NCI-H2196 (cell line): Measurements from ENCODE around the gene PRXL2B.
A peak's percentile ranks its signal among the peaks of the same experiment; 100 is the strongest.
"Not testable (repeated sequence)": the region's sequence is repeated elsewhere in the genome, so short reads cannot be mapped to it uniquely, and the experiment has no call there.

ENCODE experiments used
- DNase-seq: peaks from one replicate; lab custom pipeline; 2025; ENCODE audit not compliant: unreplicated experiment; lab: John Stamatoyannopoulos, UW

Gene PRXL2B

GRCh38 chr1:2550309-2550861 is 36.2 kb upstream of the PRXL2B start:
- not testable (repeated sequence) for DNase-seq

DNA sequence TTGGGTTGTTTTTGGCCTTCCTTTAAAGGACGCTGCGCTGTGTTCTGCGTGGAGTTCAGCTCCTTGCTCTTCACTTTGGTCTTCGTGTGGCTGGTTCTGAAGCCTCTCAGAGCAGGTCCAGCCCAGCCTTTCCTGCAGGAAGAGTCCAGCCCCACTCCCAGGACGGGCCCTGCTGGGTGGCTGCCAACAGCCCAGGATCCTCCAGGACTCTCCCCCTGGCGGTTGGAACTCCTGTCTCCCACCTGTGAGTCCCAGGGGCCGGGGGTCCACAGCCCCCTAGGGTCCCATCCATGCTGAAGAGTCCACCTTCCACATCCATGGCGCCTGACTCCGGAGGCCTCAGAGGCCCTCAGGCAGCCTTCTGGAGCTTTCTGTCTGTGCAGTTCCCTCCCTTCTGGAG is 35.0 kb upstream of the PRXL2B start:
- not testable (repeated sequence) for DNase-seq

- no peak for DNase-seq
Measured at GRCh38 chr1:2552189-2552588, 34.4 kb upstream of the PRXL2B start.

DNA sequence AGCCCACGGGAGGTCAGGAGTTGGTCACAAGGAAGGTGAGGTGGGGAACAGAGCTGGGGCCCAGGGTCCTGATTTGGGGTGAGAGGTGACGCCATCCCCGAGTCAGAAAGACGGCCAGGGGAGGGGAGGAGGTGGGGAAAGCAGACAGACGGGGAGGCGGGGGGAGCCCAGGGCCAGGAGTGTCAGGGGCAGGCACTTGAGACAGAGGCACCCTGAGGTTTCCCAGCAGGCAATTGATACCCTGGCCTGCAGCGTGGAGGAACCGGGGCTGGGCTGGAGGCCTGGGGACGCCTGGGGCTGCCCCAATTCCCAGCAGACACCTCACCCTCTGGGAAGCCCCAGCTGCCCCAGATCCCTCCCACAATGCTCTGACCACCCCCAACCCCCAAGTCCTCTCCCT is 33.5 kb upstream of the PRXL2B start:
- DNase-seq, result not testable (repeated sequence)

- no peak for DNase-seq
Measured at GRCh38 chr1:2553871-2554620, 32.5 kb upstream of the PRXL2B start.

DNA sequence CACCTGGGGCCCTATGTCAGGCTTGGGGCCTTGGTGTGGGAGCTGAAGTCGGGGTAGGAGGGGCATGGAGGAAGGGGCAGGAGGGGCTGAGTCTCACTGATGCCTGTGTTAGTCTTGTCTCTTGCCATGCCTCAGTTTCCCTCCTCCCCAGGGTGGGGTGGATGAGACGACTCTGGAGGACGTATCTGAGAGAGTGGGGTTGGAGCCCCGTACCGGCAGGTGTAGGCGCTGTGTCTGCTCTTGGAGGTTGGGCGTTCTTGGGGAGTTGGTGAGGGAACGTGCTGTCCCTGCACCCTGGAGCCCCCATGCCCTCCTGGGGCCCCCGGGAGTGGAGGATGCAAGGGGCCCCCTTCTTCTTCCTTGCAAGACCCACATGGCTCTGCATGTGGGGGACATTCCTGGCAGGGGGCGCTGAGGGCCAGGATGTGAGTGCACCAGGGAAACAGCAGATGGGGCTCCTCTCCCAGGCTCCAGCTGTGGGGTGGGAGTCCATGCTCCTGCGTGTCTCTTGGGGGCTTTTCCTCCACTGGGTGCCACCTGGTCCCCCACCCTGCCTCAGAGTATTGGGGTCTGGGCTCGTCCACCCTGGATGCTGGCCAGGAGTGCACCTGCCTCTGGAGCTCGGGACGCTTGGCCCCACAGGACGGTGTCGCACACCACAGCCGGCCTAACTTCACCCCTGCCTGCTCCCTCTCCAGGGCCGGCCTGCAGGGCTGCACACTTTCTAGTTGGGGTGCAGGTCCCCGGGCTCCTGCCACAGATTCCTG is 31.8 kb upstream of the PRXL2B start:
- no peak for DNase-seq

DNA sequence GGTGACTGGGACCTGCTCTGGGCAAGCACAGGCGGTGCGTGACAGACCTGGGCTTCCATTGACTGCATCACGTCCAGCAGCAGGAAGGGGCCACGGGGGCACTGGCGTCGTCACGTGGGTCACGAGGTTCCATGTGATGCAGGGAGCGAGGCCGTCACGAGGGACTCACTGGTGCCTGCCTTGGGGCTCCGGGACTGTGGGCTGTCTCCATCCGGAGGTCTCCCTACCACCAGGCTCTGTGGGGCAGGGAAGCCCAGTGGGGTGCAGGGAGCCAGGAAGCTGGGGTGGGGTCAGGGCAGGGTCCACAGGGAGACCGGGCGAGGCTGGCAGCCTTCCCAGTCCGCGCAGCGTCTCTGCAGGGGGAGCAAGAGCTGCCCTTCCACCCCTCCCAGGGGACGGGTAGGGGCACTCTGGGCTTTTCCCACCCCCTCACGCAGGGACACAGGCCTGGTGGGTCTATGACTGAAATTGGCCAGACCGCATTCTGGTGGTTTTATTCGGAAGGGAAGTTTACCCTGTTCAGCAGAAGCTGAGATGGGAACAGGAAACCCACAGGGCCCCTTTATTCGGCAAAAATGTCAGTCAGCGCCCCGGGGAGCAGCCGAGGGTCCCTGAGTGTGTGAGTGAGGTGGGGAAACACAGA is 30.8 kb upstream of the PRXL2B start:
- DNase-seq, result peak; percentile 39

GRCh38 chr1:2556277-2556677 is 30.3 kb upstream of the PRXL2B start, which contains the start of gene TNFRSF14:
TSS of gene TNFRSF14 (plus strand) at chr1:2556371. CDS start at chr1:2556665, 294 bp downstream.
- DNase-seq, result peak; percentile 21

DNA sequence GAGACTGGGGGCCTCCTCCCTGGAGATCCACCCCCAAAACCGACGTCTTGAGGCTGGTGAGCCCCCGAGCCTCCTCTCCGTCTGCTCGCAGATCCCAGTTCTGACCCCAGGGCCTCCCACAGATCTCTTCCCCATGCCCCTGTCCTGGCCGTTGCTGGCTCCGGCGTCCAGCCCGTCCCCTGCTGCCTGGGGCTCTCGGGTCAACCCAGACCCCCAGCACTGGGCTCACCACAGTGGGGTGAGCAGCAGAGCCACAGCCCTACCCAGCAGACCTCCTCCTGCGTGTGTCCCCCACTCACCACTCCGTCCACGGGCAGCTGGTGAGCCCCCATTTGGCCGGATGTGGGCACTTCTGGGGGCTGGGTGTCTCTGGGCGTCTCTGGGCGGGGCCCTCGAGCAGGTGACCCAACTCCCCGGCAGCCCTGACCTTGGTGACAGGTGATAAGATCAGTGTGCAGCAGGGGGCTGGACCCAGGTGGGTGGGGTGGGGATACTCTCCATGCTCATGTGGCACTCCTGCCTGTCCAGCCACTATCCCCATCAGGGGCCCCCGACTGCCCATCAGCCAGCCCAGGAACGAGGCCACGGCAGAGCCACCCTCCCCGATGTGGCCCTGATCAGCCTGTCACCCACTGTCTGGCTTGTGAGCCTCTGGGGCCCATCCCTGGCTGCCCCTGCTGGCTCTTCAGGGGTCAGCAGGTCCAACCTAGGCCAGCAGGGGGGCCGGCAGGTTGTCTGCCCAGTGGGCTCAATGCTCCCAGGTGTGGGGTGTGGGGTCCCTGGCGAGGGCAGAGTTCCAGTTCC is 29.7 kb upstream of the PRXL2B start:
- DNase-seq, result no peak

DNA sequence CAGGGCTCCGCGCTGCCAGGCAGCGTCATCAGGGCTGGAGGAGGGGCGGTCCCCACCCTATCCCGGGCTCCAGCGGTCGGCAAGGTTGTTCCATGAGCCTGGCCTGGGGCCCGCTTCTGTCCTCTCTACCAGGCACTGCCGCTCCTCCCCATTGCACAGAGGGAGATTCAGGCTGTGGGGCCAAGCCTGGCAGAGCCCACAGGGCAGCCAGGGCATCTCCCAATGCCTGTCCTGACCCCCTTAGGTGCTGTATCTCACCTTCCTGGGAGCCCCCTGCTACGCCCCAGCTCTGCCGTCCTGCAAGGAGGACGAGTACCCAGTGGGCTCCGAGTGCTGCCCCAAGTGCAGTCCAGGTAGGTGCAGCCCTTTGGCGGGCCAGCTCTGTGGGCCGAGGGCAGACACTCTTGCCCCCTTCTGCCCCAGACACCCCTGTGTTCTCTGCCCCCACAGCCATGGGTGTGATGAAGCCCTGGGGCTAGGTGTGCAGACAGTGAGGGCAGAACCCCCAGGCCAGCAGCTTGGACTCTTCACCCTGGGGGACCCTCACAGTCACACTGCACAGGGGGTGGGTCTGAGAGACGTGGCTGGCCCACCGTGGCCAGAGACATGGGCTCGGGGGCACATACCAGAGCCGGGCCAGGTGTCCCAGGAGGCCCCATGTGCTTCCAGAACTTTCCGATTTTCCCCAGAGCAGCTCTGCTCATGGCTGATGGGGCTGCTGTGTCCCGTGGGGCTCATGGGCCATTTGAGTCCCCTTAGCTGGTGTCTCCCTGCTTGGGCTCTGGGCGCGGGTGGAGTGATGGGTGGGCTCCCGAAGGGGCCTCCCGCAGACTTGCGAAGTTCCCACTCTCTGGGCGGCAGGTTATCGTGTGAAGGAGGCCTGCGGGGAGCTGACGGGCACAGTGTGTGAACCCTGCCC is 28.8 kb upstream of the PRXL2B start:
- DNase-seq, result no peak

GRCh38 chr1:2558420-2558819 is 28.2 kb upstream of the PRXL2B start:
- no peak for DNase-seq

DNA sequence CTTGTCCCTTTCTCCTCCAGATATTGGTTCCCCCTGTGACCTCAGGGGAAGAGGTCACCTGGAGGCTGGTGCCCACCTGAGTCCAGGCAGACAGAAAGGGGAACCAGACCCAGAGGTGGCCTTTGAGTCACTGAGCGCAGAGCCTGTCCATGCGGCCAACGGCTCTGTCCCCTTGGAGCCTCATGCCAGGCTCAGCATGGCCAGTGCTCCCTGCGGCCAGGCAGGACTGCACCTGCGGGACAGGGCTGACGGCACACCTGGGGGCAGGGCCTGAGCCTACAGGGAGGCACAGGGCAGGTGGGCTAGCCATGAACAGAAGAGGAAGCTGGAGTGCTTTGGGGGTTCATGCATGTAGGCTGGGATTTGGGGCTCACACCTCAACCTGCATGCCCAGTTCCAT is 27.7 kb upstream of the PRXL2B start:
- DNase-seq, result no peak

DNA sequence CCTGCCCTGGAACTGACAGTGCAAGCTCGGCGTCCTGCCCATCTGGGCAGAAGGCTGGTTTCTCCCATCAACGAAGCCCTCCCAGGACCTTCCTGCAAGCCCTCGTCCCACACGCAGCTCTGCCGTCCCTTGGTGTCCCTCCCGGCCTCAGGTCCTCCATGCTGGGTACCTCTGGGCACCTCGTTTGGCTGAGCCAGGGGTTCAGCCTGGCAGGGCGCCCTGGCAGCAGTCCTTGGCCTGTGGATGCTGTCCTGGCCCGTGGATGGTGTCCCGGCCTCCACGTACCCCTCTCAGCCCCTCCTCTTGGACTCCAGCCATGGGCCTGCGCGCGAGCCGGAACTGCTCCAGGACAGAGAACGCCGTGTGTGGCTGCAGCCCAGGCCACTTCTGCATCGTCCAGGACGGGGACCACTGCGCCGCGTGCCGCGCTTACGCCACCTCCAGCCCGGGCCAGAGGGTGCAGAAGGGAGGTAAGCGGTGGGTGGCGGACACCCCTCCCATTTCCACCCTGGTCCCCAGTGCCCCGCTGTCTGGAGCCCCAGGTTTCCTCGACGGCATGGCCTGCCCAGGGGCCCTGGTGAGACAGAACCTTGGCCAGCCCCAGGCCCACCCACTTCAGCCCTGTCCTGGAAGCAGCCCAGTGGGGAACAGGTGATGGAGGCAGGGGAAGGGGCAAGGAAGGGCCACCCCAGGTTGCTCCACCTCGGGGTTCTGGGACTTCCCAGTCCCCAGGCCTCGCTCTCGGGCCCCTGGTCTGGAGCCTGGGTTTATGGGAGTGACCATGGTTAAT is 26.9 kb upstream of the PRXL2B start:
- DNase-seq, result no peak

DNA sequence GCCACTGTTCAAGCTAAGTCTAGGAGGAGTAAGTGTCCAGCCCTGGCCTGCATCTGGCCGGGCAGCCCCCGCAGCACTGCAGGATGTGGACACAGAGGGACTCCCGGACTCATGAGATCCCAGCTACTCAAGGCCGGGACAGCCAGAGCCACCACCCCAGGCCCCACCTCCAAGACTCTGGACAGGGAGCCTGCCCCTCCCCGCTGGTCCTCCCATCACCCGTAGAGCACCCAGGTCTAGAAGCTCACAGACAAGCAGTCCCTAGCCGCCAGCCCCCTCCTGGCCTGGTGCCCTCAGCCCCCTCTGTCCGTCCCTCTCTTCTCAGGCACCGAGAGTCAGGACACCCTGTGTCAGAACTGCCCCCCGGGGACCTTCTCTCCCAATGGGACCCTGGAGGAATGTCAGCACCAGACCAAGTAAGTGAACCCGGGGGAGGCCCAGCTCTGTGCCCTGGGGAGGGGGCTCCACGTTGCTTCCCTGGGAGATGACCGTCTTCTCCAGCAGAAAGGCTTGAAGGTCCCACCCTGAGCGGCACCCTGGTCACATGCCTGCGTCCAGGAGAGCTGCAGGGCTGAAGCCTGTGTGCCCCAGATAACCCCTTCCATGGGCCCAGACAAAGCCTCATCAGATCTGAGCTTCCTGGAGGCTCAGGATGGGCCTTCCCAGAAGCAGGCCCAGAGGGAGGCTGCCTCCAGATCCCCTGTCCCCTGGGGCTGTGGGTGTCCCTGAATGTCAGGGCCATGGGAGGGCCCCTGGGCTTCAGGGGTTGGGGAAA is 26.1 kb upstream of the PRXL2B start:
- no peak for DNase-seq

DNA sequence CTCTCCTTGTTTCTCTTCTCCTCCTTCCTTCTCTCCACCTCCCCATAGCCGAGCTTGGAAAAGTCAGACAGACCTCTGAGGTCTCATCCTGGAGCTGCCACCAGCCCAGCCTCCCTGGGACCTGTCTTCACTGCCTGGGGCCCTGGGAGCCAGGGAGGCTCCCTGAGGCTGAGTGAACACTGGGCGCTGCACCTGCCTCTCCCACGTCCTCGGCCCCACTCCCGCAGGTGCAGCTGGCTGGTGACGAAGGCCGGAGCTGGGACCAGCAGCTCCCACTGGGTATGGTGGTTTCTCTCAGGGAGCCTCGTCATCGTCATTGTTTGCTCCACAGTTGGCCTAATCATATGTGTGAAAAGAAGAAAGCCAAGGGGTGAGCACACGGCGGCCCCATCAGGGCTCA is 25.1 kb upstream of the PRXL2B start:
- no peak for DNase-seq

GRCh38 chr1:2561898-2562895 is 24.4 kb upstream of the PRXL2B start:
- no peak for DNase-seq

GRCh38 chr1:2563205-2563604 is 23.4 kb upstream of the PRXL2B start:
- DNase-seq, result no peak
